Esophagus squamous epithelium (tissue), 5 donors: ENCODE results near the gene COL15A1. TPM values are rescaled to one million over a fixed set of nuclear protein-coding genes. Genes with fewer than 3 reads are reported as not detected.

Source experiments
- DNase-seq: peaks from one replicate; lab custom pipeline; 2025; lab: John Stamatoyannopoulos, UW
- H3K27ac ChIP-seq, 4 donors: fragments of 200-600 bp; sonication (generic); one replicate each; pipeline ENCODE4 v1.5.1; 2016 to 2019; ENCODE audit warnings: mild to moderate bottlenecking in 1 of 4
- H3K27me3 ChIP-seq, 4 donors: fragments of 200-600 bp; sonication (generic); 1 replicate in 3 of 4; 2 replicates in 1 of 4; pipeline versions ENCODE4 v1.5.1 to v1.6.0; 2017 to 2021; ENCODE audit warnings: antibody characterized with exemption in 1 of 4
- H3K36me3 ChIP-seq, 3 donors: fragments of 200-600 bp; sonication (generic); one replicate each; pipeline ENCODE4 v1.5.1; 2016 to 2019
- H3K4me1 ChIP-seq, 3 donors: fragments of 200-600 bp; sonication (generic); one replicate each; pipeline ENCODE4 v1.5.1; 2017 to 2019
- H3K4me3 ChIP-seq, 4 donors: fragments of 200-600 bp; sonication (generic); 1 replicate in 3 of 4; 2 replicates in 1 of 4; pipeline ENCODE4 v1.5.1; 2016 to 2019; ENCODE audit warnings: mild to moderate bottlenecking in 2 of 4, moderate library complexity in 1 of 4
- H3K9me3 ChIP-seq, 3 donors: fragments of 200-600 bp; sonication (generic); one replicate each; pipeline ENCODE4 v1.5.1; 2016 to 2019
- CTCF ChIP-seq, 6 experiments: fragments of 450-650 bp in 4 of 6; fragments of 200-600 bp in 2 of 6; sonication (generic) in 2 of 6; IDR thresholded peaks; one replicate each; pipeline ENCODE4 v1.5.1; 2016 to 2019; ENCODE audit warnings: antibody characterized with exemption in 6 of 6, mild to moderate bottlenecking in 4 of 6, moderate library complexity in 4 of 6
- POLR2A ChIP-seq, 4 donors: fragments of 450-650 bp; IDR thresholded peaks; one replicate each; pipeline ENCODE4 v1.6.1; 2017; ENCODE audit warnings: antibody characterized with exemption in 4 of 4, mild to moderate bottlenecking in 4 of 4, moderate library complexity in 3 of 4
- WGBS, 2 donors: methylation state at CpG; one replicate each; pipeline ENCODE4 v1.1.5; 2018; 5-methylcytosine and 5-hydroxymethylcytosine counted together
- intact Hi-C: fragments of 100-400 bp; cut with DNase I; formaldehyde crosslinking; loops from one replicate; pipeline ENCODE4 v1.15.0; 2022
- total RNA-seq, 4 donors: library from RNA; depleted of rRNA; stranded (reverse); fragments of >200 nt; gene quantifications; one replicate each; pipeline ENCODE4 v1.1.0, GENCODE V29; 2016
- donor health status: DM: yes; HTN: yes; CAD: no.

COL15A1 gene
- total RNA-seq, 4 donors from 2014 or later = 3.4 to 33.2 (median 9.7) TPM

GRCh38 chr9:98940276-98940675 is 3.4 kb upstream of the COL15A1 start:
- Histone ChIP-seq H3K27ac (peak overlapping the region in 1 of 4 donors; percentile 28), H3K4me1 (peaks cover 0 to 32% (median 4%) of the 10 kb centered on the region in 3 donors), H3K27me3 (peaks cover 0 to 46% (median 2%) of the 10 kb centered on the region in 4 donors), H3K9me3 (no peaks in the 10 kb centered on the region), H3K36me3 (no peaks in the 10 kb centered on the region), H3K4me3 (no peak overlapping the region)
- no peak for TF ChIP-seq POLR2A (IDR thresholded peaks at IDR 0.05)
- TF ChIP-seq CTCF (IDR thresholded peaks at IDR 0.05) = no peak
- no peak for DNase-seq
- WGBS, 2 donors = 25 to 47% methylated on average over 3 of the region's 3 CpGs
- intact Hi-C loops = no loop called here

- 87 to 89% methylated on average over 6 to 7 of the region's 8 CpGs for WGBS, 2 donors
- intact Hi-C loops = no loop called here
- H3K4me3 ChIP-seq = no peak overlapping the region
- no peaks in the 10 kb centered on the region for H3K36me3 ChIP-seq
- peaks cover 0 to 44% (median 4%) of the 10 kb centered on the region in 3 donors for H3K4me1 ChIP-seq
- TF ChIP-seq POLR2A (IDR thresholded peaks at IDR 0.05) (no peak), CTCF (IDR thresholded peaks at IDR 0.05) (no peak)
- H3K9me3 ChIP-seq = no peaks in the 10 kb centered on the region
- peaks cover 0 to 62% (median 2%) of the 10 kb centered on the region in 4 donors for H3K27me3 ChIP-seq
- H3K27ac ChIP-seq = peak overlapping the region in 3 of 4 donors; percentile 83 to 90 (median 88)
- DNase-seq = no peak
Observed at GRCh38 chr9:98941946-98942523, 1.7 kb upstream of the COL15A1 start.

GRCh38 chr9:98942906-98943681 is 613 bp upstream of the COL15A1 start:
- Histone ChIP-seq H3K27me3 (peaks cover 0 to 62% (median 2%) of the 10 kb centered on the region in 4 donors), H3K27ac (peak overlapping the region; percentile 62 to 90 (median 86)), H3K36me3 (no peaks in the 10 kb centered on the region), H3K4me3 (peak overlapping the region; percentile 37 to 76 (median 56)), H3K4me1 (peaks cover 0 to 44% (median 4%) of the 10 kb centered on the region in 3 donors), H3K9me3 (no peaks in the 10 kb centered on the region)
- intact Hi-C loops = no loop called here
- peak in 1 of 4 donors; percentile 9 for TF ChIP-seq POLR2A (IDR thresholded peaks at IDR 0.05)
- TF ChIP-seq CTCF (IDR thresholded peaks at IDR 0.05) = no peak
- DNase-seq = no peak
- WGBS, 2 donors = 50 to 53% methylated on average over 7 to 13 of the region's 15 CpGs

GRCh38 chr9:98944057-98944733 is 488 bp downstream of the COL15A1 start:
- intact Hi-C loops = no loop called here
- DNase-seq = no peak
- Histone ChIP-seq H3K27me3 (peaks cover 0 to 58% (median 2%) of the 10 kb centered on the region in 4 donors), H3K36me3 (no peaks in the 10 kb centered on the region), H3K9me3 (no peaks in the 10 kb centered on the region), H3K4me1 (peaks cover 0 to 44% (median 4%) of the 10 kb centered on the region in 3 donors), H3K4me3 (peak overlapping the region; percentile 37 to 76 (median 56)), H3K27ac (peak overlapping the region; percentile 62 to 90 (median 86))
- 0 to 3% methylated on average over 5 to 11 of the region's 46 CpGs for WGBS, 2 donors
- no peak for TF ChIP-seq POLR2A (IDR thresholded peaks at IDR 0.05)
- no peak for TF ChIP-seq CTCF (IDR thresholded peaks at IDR 0.05)
